Activated naive CD4-positive, alpha-beta T cell treated with anti-CD3 and anti-CD28 coated beads, Interleukin-2, amount 50 U/mL, for 24 hours (primary cell): Measurements from ENCODE around the gene RAPGEF2.
"Not testable (repeated sequence)": the region's sequence is repeated elsewhere in the genome, so short reads cannot be mapped to it uniquely, and the experiment has no call there.

Experiments
- H3K27ac Mint-ChIP-seq: one replicate; pipeline ENCODE4 v1.8.0; 2021; ENCODE audit warnings: mild to moderate bottlenecking, mixed read lengths
- H3K27me3 Mint-ChIP-seq: one replicate; pipeline ENCODE4 v1.8.0; 2021; ENCODE audit warnings: mixed read lengths
- H3K36me3 Mint-ChIP-seq: one replicate; pipeline ENCODE4 v1.8.0; 2021; ENCODE audit warnings: mixed read lengths
- H3K4me1 Mint-ChIP-seq: one replicate; pipeline ENCODE4 v1.8.0; 2021; ENCODE audit warnings: mixed read lengths
- H3K4me3 Mint-ChIP-seq: one replicate; pipeline ENCODE4 v1.8.0; 2021; ENCODE audit warnings: mild to moderate bottlenecking, mixed read lengths
- H3K9me3 Mint-ChIP-seq: one replicate; pipeline ENCODE4 v1.8.0; 2021; ENCODE audit warnings: mixed read lengths

Gene RAPGEF2

GRCh38 chr4:159086606-159087005 lies 16.3 kb upstream of the RAPGEF2 start:
- H3K27ac Mint-ChIP-seq = no peak overlapping the region
- no peaks in the 10 kb centered on the region for H3K4me1 Mint-ChIP-seq
- H3K36me3 Mint-ChIP-seq = no peaks in the 10 kb centered on the region
- H3K4me3 Mint-ChIP-seq = no peak overlapping the region
- H3K9me3 Mint-ChIP-seq = no peaks in the 10 kb centered on the region
- no peaks in the 10 kb centered on the region for H3K27me3 Mint-ChIP-seq

- H3K27me3 Mint-ChIP-seq = no peaks in the 10 kb centered on the region
- no peak overlapping the region for H3K27ac Mint-ChIP-seq
- H3K36me3 Mint-ChIP-seq = no peaks in the 10 kb centered on the region
- no peak overlapping the region for H3K4me3 Mint-ChIP-seq
- no peaks in the 10 kb centered on the region for H3K9me3 Mint-ChIP-seq
- H3K4me1 Mint-ChIP-seq = no peaks in the 10 kb centered on the region
Measured at GRCh38 chr4:159090255-159090654, 12.6 kb upstream of the RAPGEF2 start.

- H3K36me3 Mint-ChIP-seq, H3K27ac Mint-ChIP-seq, H3K9me3 Mint-ChIP-seq, H3K27me3 Mint-ChIP-seq, H3K4me1 Mint-ChIP-seq, H3K4me3 Mint-ChIP-seq: not testable (repeated sequence)
Measured at GRCh38 chr4:159094156-159094555, 8.7 kb upstream of the RAPGEF2 start.

DNA sequence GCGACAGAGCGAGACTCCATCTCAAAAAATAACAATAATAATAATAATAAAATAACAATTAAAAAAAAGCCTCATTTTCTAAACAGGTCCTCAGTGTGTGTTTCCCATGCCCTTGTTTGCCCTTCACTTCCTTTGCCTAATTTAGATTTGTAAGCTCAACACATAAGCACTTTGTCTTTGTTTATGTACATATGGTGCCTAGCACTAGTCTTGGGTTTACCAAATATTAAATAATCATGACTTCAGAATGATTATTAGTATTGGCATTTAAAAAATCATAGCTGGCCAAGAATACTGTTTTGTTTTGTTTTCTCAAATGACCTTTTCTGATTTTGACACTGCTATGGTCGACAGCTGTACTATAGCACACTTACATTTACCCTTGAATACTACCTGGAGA lies 6.4 kb upstream of the RAPGEF2 start:
- no peaks in the 10 kb centered on the region for H3K9me3 Mint-ChIP-seq
- no peaks in the 10 kb centered on the region for H3K36me3 Mint-ChIP-seq
- peaks cover 10% of the 10 kb centered on the region for H3K4me1 Mint-ChIP-seq
- no peak overlapping the region for H3K4me3 Mint-ChIP-seq
- no peak overlapping the region for H3K27ac Mint-ChIP-seq
- H3K27me3 Mint-ChIP-seq = peaks cover 1% of the 10 kb centered on the region

DNA sequence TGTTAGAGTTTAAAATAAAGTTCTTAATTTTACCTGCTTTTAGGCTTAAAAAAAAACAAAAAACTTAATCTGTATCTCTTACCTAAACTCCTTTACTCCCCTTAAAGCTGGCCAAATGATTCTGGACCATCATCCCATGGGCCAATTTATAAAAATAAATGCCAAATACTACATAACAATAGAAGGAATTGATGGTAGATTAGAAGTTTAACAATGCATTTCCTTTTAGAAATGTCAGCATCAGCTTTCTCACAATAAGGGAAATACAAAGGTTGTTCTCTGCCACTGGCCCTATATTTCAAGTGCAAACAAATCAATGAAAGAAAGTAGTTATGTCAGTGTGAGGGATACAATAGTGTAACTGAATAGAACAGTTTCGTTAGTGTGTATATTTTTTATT lies 5.7 kb upstream of the RAPGEF2 start:
- no peaks in the 10 kb centered on the region for H3K36me3 Mint-ChIP-seq

DNA sequence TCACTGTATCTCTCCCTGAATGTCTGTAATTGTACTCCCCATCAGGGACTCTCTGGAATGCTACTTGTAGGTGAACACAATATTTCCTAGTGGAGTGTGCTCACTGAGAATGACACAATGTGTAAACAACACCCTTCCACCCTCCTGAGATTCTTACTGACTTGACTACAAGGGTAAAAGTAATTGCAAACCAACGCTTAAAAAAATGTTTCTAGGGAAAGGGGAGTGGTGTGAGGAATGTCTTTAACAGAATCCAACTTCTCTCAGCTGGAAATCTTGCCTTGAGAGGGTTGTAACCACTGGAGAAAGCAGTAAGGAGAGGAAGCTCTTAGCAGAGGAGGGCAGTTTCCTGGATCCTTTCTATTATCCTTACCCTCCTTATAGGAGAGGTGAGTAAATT lies 5.1 kb upstream of the RAPGEF2 start:
- Mint-ChIP-seq H3K4me3 (no peak overlapping the region), H3K27ac (no peak overlapping the region), H3K9me3 (no peaks in the 10 kb centered on the region), H3K27me3 (peaks cover 1% of the 10 kb centered on the region), H3K36me3 (no peaks in the 10 kb centered on the region), H3K4me1 (peaks cover 20% of the 10 kb centered on the region)

More for the DNA sequence above, 5.7 kb upstream of the RAPGEF2 start:
- no peak overlapping the region for H3K27ac Mint-ChIP-seq
- H3K9me3 Mint-ChIP-seq = no peaks in the 10 kb centered on the region
- H3K4me1 Mint-ChIP-seq = peaks cover 17% of the 10 kb centered on the region
- no peak overlapping the region for H3K4me3 Mint-ChIP-seq
- peaks cover 1% of the 10 kb centered on the region for H3K27me3 Mint-ChIP-seq

GRCh38 chr4:159098482-159099127 lies 4.3 kb upstream of the RAPGEF2 start:
- H3K9me3 Mint-ChIP-seq = no peaks in the 10 kb centered on the region

GRCh38 chr4:159101988-159102621 lies 774 bp upstream of the RAPGEF2 start:
- Mint-ChIP-seq H3K4me1 (peaks cover 43% of the 10 kb centered on the region), H3K27me3 (no peaks in the 10 kb centered on the region), H3K9me3 (no peaks in the 10 kb centered on the region), H3K4me3 (peak overlapping the region; percentile 78), H3K36me3 (peaks cover 5% of the 10 kb centered on the region), H3K27ac (peak overlapping the region; percentile 20)

More at GRCh38 chr4:159098482-159099127, 4.3 kb upstream of the RAPGEF2 start:
- Mint-ChIP-seq H3K4me1 (peaks cover 20% of the 10 kb centered on the region), H3K27ac (no peak overlapping the region), H3K4me3 (no peak overlapping the region), H3K27me3 (peaks cover 1% of the 10 kb centered on the region), H3K36me3 (no peaks in the 10 kb centered on the region)

DNA sequence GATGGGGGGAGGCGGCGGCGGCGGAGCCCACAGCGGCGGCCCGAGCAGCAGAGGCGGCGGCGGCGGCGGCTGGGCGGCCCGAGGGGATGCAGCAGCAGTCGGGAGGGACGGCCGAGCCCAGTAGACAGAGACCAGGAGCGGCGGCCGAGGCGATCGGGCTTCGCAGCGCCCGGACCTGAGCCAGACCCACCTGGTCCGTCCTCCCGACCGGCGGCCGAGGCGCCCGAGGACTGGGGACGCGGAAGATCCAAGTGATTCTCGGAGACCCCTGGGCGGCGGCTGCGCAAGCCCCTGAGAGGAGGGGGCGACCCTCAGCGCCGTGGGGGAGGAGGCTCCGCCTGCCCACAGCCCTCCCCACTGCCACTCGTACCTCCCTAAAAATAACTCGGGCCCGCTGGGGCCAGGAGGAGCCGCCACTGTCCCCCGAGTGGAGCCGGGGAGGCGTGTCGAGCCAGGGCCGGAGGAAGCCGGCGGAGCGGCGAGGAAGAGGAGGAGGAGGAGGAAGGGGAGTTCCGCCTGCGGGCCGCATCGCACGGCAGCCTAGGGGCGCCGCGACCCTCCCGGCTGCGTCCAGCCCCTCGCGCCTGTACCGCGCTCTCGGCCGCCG lies 608 bp downstream of the RAPGEF2 start:
- H3K4me1 Mint-ChIP-seq = peaks cover 54% of the 10 kb centered on the region
- no peaks in the 10 kb centered on the region for H3K27me3 Mint-ChIP-seq
- no peaks in the 10 kb centered on the region for H3K9me3 Mint-ChIP-seq
- peaks cover 5% of the 10 kb centered on the region for H3K36me3 Mint-ChIP-seq
- H3K4me3 Mint-ChIP-seq = peak overlapping the region; percentile 62
- no peak overlapping the region for H3K27ac Mint-ChIP-seq

- peaks cover 5% of the 10 kb centered on the region for H3K36me3 Mint-ChIP-seq
- H3K9me3 Mint-ChIP-seq = no peaks in the 10 kb centered on the region
- H3K27ac Mint-ChIP-seq = peak overlapping the region; percentile 88
- peak overlapping the region; percentile 95 for H3K4me3 Mint-ChIP-seq
- H3K27me3 Mint-ChIP-seq = no peaks in the 10 kb centered on the region
- peaks cover 65% of the 10 kb centered on the region for H3K4me1 Mint-ChIP-seq
Measured at GRCh38 chr4:159104694-159105414, 2.0 kb downstream of the RAPGEF2 start.

GRCh38 chr4:159105761-159106243 lies 2.9 kb downstream of the RAPGEF2 start:
- Mint-ChIP-seq H3K36me3 (peaks cover 5% of the 10 kb centered on the region), H3K4me3 (peak overlapping the region; percentile 95), H3K27me3 (no peaks in the 10 kb centered on the region), H3K9me3 (no peaks in the 10 kb centered on the region), H3K27ac (peak overlapping the region; percentile 80), H3K4me1 (peaks cover 63% of the 10 kb centered on the region)

GRCh38 chr4:159106636-159107035 lies 3.8 kb downstream of the RAPGEF2 start:
- Mint-ChIP-seq H3K27ac (peak overlapping the region; percentile 97), H3K9me3 (no peaks in the 10 kb centered on the region), H3K27me3 (no peaks in the 10 kb centered on the region), H3K36me3 (peaks cover 5% of the 10 kb centered on the region), H3K4me1 (peaks cover 59% of the 10 kb centered on the region), H3K4me3 (peak overlapping the region; percentile 81)

GRCh38 chr4:159107203-159107925 lies 4.5 kb downstream of the RAPGEF2 start:
- H3K9me3 Mint-ChIP-seq = no peaks in the 10 kb centered on the region
- H3K27ac Mint-ChIP-seq = peak overlapping the region; percentile 97
- peak overlapping the region; percentile 81 for H3K4me3 Mint-ChIP-seq
- H3K36me3 Mint-ChIP-seq = peaks cover 5% of the 10 kb centered on the region
- H3K4me1 Mint-ChIP-seq = peaks cover 58% of the 10 kb centered on the region
- no peaks in the 10 kb centered on the region for H3K27me3 Mint-ChIP-seq

GRCh38 chr4:159108124-159108523 lies 5.2 kb downstream of the RAPGEF2 start:
- H3K4me1 Mint-ChIP-seq = peaks cover 62% of the 10 kb centered on the region

GRCh38 chr4:159110961-159111360 lies 8.1 kb downstream of the RAPGEF2 start:
- Mint-ChIP-seq H3K27ac (no peak overlapping the region), H3K9me3 (no peaks in the 10 kb centered on the region), H3K36me3 (peaks cover 3% of the 10 kb centered on the region), H3K4me1 (peaks cover 53% of the 10 kb centered on the region), H3K27me3 (no peaks in the 10 kb centered on the region), H3K4me3 (no peak overlapping the region)

More at GRCh38 chr4:159108124-159108523, 5.2 kb downstream of the RAPGEF2 start:
- Mint-ChIP-seq H3K36me3 (peaks cover 5% of the 10 kb centered on the region), H3K27ac (peak overlapping the region; percentile 83), H3K27me3 (no peaks in the 10 kb centered on the region), H3K4me3 (peak overlapping the region; percentile 19), H3K9me3 (no peaks in the 10 kb centered on the region)
